H1 (cell line): ENCODE data around the gene SQOR. TPM values are rescaled to one million over a fixed set of nuclear protein-coding genes. Genes with fewer than 3 reads are reported as not detected.

Source experiments
- BACH1 ChIP-seq: IDR thresholded peaks from 2 replicates; pipeline ENCODE4 v1.6.1; 2012; ENCODE audit warnings: low read length, improper control_type of control experiment
- CTBP2 ChIP-seq: IDR thresholded peaks from 2 replicates; pipeline ENCODE4 v1.7.0; 2011; ENCODE audit warnings: borderline replicate concordance, mild to moderate bottlenecking, moderate library complexity, mixed read lengths, low read length; ENCODE audit not compliant: insufficient read depth, insufficient read length
- EP300 ChIP-seq, 2 experiments: IDR thresholded peaks; 1 replicate in 1 of 2; 2 replicates in 1 of 2; pipeline ENCODE4 v1.6.1; 2011 to 2012; ENCODE audit warnings: low read depth in 2 of 2, low read length in 2 of 2, mild to moderate bottlenecking in 2 of 2, borderline replicate concordance in 1 of 2, inconsistent platforms in 1 of 2, moderate library complexity in 1 of 2
- JUN ChIP-seq: IDR thresholded peaks from 2 replicates; pipeline ENCODE4 v1.6.1; 2011; ENCODE audit warnings: low read depth, mild to moderate bottlenecking, improper control_type of control experiment, low read length
- JUND ChIP-seq: IDR thresholded peaks from 2 replicates; pipeline ENCODE4 v1.6.1; 2011; ENCODE audit warnings: mild to moderate bottlenecking, improper control_type of control experiment, low read length
- MAFK ChIP-seq: IDR thresholded peaks from 2 replicates; pipeline ENCODE4 v1.6.1; 2012; ENCODE audit warnings: low read depth, mild to moderate bottlenecking, improper control_type of control experiment, low read length
- NRF1 ChIP-seq: IDR thresholded peaks from 2 replicates; pipeline ENCODE4 v1.6.1; 2011; ENCODE audit warnings: mild to moderate bottlenecking, low read depth, low read length, improper control_type of control experiment
- PHF8 ChIP-seq: fragments of 200-600 bp; sonication (generic); conservative IDR thresholded peaks from 2 replicates; pipeline ENCODE4 v1.7.1; 2012; ENCODE audit warnings: low read depth, mild to moderate bottlenecking, inconsistent platforms, low read length, moderate library complexity
- RFX5 ChIP-seq: IDR thresholded peaks from 2 replicates; pipeline ENCODE4 v1.6.1; 2011; ENCODE audit warnings: low read depth, low read length, improper control_type of control experiment, borderline replicate concordance
- SIX5 ChIP-seq: IDR thresholded peaks from 2 replicates; pipeline ENCODE4 v1.6.1; 2011; ENCODE audit warnings: mild to moderate bottlenecking, low read depth, low read length
- SP1 ChIP-seq: IDR thresholded peaks from 2 replicates; pipeline ENCODE4 v1.6.1; 2011; ENCODE audit warnings: low read depth, low read length
- ZNF274 ChIP-seq: IDR thresholded peaks from 2 replicates; pipeline ENCODE4 v1.7.0; 2012; ENCODE audit warnings: low read length, borderline replicate concordance; ENCODE audit errors: extremely low read depth
- polyA plus RNA-seq, 7 experiments: library from polyadenylated mRNA; depleted of rRNA in 3 of 7; stranded (reverse) in 5 of 7; unstranded in 2 of 7; fragments of >200 nt in 5 of 7; fragments of 200-250 nt in 2 of 7; gene quantifications; 1 replicate in 5 of 7; 2 replicates in 1 of 7; 4 replicates in 1 of 7; pipeline versions ENCODE4 v1.2.1 to v1.2.3, GENCODE V29; 2011 to 2013; ENCODE audit warnings: missing spikeins in 2 of 7, mixed read lengths in 2 of 7
- total RNA-seq: library from RNA; stranded (reverse); fragmentation: NEBNext Ultra II Directional; extraction: Animal tissue kit (Norgen Biotek cat#: 25700); gene quantifications from 2 replicates; pipeline ENCODE4 v1.2.1, GENCODE V29; 2021
- TF ChIP-seq, protein P1 (sequence below): IDR thresholded peaks from 2 replicates; pipeline ENCODE4 v1.6.1; 2012; ENCODE audit warnings: low read length, inconsistent platforms
- TF ChIP-seq, protein P2 (sequence below): IDR thresholded peaks from 2 replicates; pipeline ENCODE4 v1.6.1; 2011; ENCODE audit warnings: low read depth, mild to moderate bottlenecking, low read length; ENCODE audit not compliant: insufficient read depth
- TF ChIP-seq, protein P3 (sequence below): IDR thresholded peaks from 2 replicates; pipeline ENCODE4 v1.6.1; 2011; ENCODE audit warnings: low read length, improper control_type of control experiment
- TF ChIP-seq, protein P4 (sequence below): IDR thresholded peaks from 2 replicates; pipeline ENCODE4 v1.6.1; 2012; ENCODE audit warnings: inconsistent platforms

SQOR gene
- total and polyA plus RNA-seq, 2 of the 8 experiments (the other 6 are each of a cell fraction or from before 2014, with no cell fraction given) = 0.20 to 0.22 TPM

DNA sequence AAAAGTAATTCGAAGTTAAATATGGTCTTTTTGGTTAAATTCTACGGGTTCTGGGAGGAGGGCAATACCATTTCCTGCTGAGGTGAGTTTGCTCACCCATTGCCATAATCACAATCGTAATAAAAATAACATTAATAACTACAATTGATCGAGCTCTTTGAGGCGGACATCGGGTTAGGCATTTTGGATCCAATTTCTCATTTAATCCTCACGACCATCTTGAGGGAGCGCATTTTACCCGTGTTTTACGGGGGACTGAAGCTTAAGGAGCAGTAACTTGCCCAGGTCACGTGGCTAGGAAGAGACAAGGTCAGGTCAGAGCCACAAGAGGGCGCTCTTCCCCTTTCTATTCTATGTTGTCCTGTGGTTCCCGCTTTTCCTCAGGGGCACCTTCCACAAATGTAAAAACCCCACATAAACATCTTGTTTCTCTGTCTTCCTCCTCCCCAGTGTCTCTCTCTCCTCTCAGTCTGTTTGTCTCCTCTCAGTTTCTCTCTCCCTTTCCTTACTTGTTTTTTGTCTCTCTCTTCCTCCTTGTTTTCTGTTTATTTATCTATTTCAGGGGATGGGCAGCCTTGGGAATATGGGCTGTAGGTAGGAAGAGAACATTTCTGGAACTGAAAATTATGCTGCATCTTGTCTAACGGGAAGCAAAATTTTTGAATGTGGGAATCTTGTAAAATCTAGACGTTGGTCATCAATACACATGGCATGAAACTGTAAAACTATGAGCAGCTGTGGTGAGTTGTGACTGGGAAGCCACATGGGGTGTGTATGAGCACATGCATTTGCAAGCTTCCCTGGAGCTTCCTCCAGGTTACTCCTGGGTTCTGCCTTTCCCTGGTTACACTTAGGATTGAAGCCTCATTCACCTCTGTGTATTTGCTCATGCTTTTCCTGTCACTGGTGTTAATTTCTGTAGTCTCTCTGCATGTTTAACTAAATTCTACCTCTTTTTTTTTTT lies 71.0 kb downstream of the SQOR start (continued):
- TF ChIP-seq, protein P1, sequence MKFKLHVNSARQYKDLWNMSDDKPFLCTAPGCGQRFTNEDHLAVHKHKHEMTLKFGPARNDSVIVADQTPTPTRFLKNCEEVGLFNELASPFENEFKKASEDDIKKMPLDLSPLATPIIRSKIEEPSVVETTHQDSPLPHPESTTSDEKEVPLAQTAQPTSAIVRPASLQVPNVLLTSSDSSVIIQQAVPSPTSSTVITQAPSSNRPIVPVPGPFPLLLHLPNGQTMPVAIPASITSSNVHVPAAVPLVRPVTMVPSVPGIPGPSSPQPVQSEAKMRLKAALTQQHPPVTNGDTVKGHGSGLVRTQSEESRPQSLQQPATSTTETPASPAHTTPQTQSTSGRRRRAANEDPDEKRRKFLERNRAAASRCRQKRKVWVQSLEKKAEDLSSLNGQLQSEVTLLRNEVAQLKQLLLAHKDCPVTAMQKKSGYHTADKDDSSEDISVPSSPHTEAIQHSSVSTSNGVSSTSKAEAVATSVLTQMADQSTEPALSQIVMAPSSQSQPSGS = no peak
- TF ChIP-seq JUN = no peak
- TF ChIP-seq, protein P2, sequence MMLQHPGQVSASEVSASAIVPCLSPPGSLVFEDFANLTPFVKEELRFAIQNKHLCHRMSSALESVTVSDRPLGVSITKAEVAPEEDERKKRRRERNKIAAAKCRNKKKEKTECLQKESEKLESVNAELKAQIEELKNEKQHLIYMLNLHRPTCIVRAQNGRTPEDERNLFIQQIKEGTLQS = peak; percentile 80
- no peak for TF ChIP-seq BACH1
- no peak for TF ChIP-seq PHF8
- no peak for TF ChIP-seq SP1
- TF ChIP-seq MAFK = no peak
- TF ChIP-seq JUND = no peak
- no peak for TF ChIP-seq NRF1
- TF ChIP-seq EP300 (IDR thresholded peaks at IDR 0.05; ENCODE audit: borderline replicate concordance in 1 of 2, low read depth in 2 of 2, low read length in 2 of 2) = 0 out of 3 replicates have a peak, but pooled peaks of 1 of the 2 experiments have one; percentile 4
- TF ChIP-seq CTBP2 = no peak
- TF ChIP-seq RFX5 = no peak
- TF ChIP-seq, protein P3, sequence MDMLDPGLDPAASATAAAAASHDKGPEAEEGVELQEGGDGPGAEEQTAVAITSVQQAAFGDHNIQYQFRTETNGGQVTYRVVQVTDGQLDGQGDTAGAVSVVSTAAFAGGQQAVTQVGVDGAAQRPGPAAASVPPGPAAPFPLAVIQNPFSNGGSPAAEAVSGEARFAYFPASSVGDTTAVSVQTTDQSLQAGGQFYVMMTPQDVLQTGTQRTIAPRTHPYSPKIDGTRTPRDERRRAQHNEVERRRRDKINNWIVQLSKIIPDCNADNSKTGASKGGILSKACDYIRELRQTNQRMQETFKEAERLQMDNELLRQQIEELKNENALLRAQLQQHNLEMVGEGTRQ = peak; percentile 91
- TF ChIP-seq ZNF274 = no peak
- TF ChIP-seq, protein P4, sequence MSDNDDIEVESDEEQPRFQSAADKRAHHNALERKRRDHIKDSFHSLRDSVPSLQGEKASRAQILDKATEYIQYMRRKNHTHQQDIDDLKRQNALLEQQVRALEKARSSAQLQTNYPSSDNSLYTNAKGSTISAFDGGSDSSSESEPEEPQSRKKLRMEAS = peak; percentile 60; the same call in 1 of the 2 replicates
- no peak for TF ChIP-seq SIX5
